BLaER1 treated with 17β-estradiol and CSF1 and Interleukin-3, amounts not matched to agents 10 nM and 100 nM (cell line): ENCODE results near the gene GABBR2.
A peak's percentile ranks its signal among the peaks of the same experiment; 100 is the strongest.

Source experiments
- H3K27ac ChIP-seq, 11 experiments: shearing (Covaris generic); formaldehyde crosslinking; 2 replicates each; pipeline ENCODE4 v1.8.1; 2022
- H3K27me3 ChIP-seq, 11 experiments: shearing (Covaris generic); formaldehyde crosslinking; 2 replicates each; pipeline ENCODE4 v1.8.1; 2022
- H3K36me3 ChIP-seq, 11 experiments: shearing (Covaris generic); formaldehyde crosslinking; 2 replicates each; pipeline ENCODE4 v1.8.1; 2022
- H3K4me1 ChIP-seq, 10 experiments: shearing (Covaris generic); formaldehyde crosslinking; 2 replicates each; pipeline ENCODE4 v1.8.1; 2022
- H3K4me2 ChIP-seq, 11 experiments: shearing (Covaris generic); formaldehyde crosslinking; 2 replicates each; pipeline ENCODE4 v1.8.1; 2022
- H3K4me3 ChIP-seq, 10 experiments: shearing (Covaris generic); formaldehyde crosslinking; 2 replicates each; pipeline ENCODE4 v1.8.1; 2022
- H3K9ac ChIP-seq, 11 experiments: shearing (Covaris generic); formaldehyde crosslinking; 2 replicates each; pipeline ENCODE4 v1.8.1; 2022
- H3K9me3 ChIP-seq, 11 experiments: shearing (Covaris generic); formaldehyde crosslinking; replicated peaks in 1 of 11; 2 replicates each; pipeline ENCODE4 v1.8.1; 2022
- H4K20me1 ChIP-seq, 11 experiments: shearing (Covaris generic); formaldehyde crosslinking; 2 replicates each; pipeline ENCODE4 v1.8.1; 2022
- Cebpa-rat ChIP-seq, 11 experiments: shearing (Covaris generic); IDR thresholded peaks; 2 replicates each; pipeline ENCODE4 v1.8.1; 2022

The GABBR2 gene

GRCh38 chr9:98456156-98456613, 252.6 kb downstream of the GABBR2 start:
- H3K4me3 ChIP-seq, result no peak overlapping the region
- no peak for TF ChIP-seq Cebpa-rat (IDR thresholded peaks at IDR 0.05)
- H3K4me1 ChIP-seq, result peaks cover 0 to 9% (median 0%) of the 10 kb centered on the region in 10 experiments; a peak in 1 of 20 replicates
- H3K9ac ChIP-seq, result no peak overlapping the region
- no peak overlapping the region for H3K27ac ChIP-seq
- H3K9me3 ChIP-seq, result peaks cover 14 to 22% (median 20%) of the 10 kb centered on the region in 11 experiments
- no peaks in the 10 kb centered on the region for H4K20me1 ChIP-seq
- H3K36me3 ChIP-seq, result no peaks in the 10 kb centered on the region
- no peaks in the 10 kb centered on the region for H3K27me3 ChIP-seq
- H3K4me2 ChIP-seq, result peak overlapping the region in 2 of 11 experiments; percentile 16 to 34; a peak in 3 of 22 replicates

GRCh38 chr9:98455256-98456155, 253.2 kb downstream of the GABBR2 start:
- no peak overlapping the region for H3K4me3 ChIP-seq
- H3K27ac ChIP-seq, result no peak overlapping the region
- H3K4me1 ChIP-seq, result peaks cover 0 to 9% (median 0%) of the 10 kb centered on the region in 10 experiments; a peak in 1 of 20 replicates
- H3K36me3 ChIP-seq, result no peaks in the 10 kb centered on the region
- H3K9ac ChIP-seq, result no peak overlapping the region
- H3K4me2 ChIP-seq, result peak overlapping the region in 2 of 11 experiments; percentile 16 to 34; a peak in 2 of 22 replicates
- H3K27me3 ChIP-seq, result no peaks in the 10 kb centered on the region
- H3K9me3 ChIP-seq, result peaks cover 8 to 16% (median 13%) of the 10 kb centered on the region in 11 experiments
- no peak for TF ChIP-seq Cebpa-rat (IDR thresholded peaks at IDR 0.05)
- no peaks in the 10 kb centered on the region for H4K20me1 ChIP-seq

GRCh38 chr9:98453589-98454311, 255.0 kb downstream of the GABBR2 start:
- Histone ChIP-seq H3K9me3 (no peaks in the 10 kb centered on the region), H3K4me3 (no peak overlapping the region), H3K27me3 (no peaks in the 10 kb centered on the region), H3K9ac (no peak overlapping the region), H3K4me1 (peaks cover 0 to 9% (median 0%) of the 10 kb centered on the region in 10 experiments; a peak in 1 of 20 replicates), H3K36me3 (no peaks in the 10 kb centered on the region), H3K4me2 (no peak overlapping the region), H4K20me1 (no peaks in the 10 kb centered on the region), H3K27ac (no peak overlapping the region)
- no peak for TF ChIP-seq Cebpa-rat (IDR thresholded peaks at IDR 0.05)

GRCh38 chr9:98451576-98451975, 257.2 kb downstream of the GABBR2 start:
- no peak for TF ChIP-seq Cebpa-rat (IDR thresholded peaks at IDR 0.05)
- no peak overlapping the region for H3K4me3 ChIP-seq
- H3K9ac ChIP-seq, result no peak overlapping the region
- no peak overlapping the region for H3K27ac ChIP-seq
- peaks cover 0 to 9% (median 0%) of the 10 kb centered on the region in 10 experiments; a peak in 1 of 20 replicates for H3K4me1 ChIP-seq
- H3K9me3 ChIP-seq, result no peaks in the 10 kb centered on the region
- H4K20me1 ChIP-seq, result no peaks in the 10 kb centered on the region
- H3K4me2 ChIP-seq, result no peak overlapping the region
- H3K27me3 ChIP-seq, result no peaks in the 10 kb centered on the region
- no peaks in the 10 kb centered on the region for H3K36me3 ChIP-seq

GRCh38 chr9:98450496-98450895, 258.2 kb downstream of the GABBR2 start:
- Histone ChIP-seq H3K9ac (no peak overlapping the region), H4K20me1 (no peaks in the 10 kb centered on the region), H3K27me3 (no peaks in the 10 kb centered on the region), H3K4me3 (no peak overlapping the region), H3K4me1 (no peaks in the 10 kb centered on the region), H3K27ac (no peak overlapping the region), H3K9me3 (no peaks in the 10 kb centered on the region), H3K4me2 (no peak overlapping the region), H3K36me3 (no peaks in the 10 kb centered on the region)
- TF ChIP-seq Cebpa-rat (IDR thresholded peaks at IDR 0.05), result no peak

GRCh38 chr9:98449871-98450270, 258.9 kb downstream of the GABBR2 start:
- Histone ChIP-seq H3K4me2 (0 out of 22 replicates have a peak overlapping the region, but pooled peaks of 1 of the 11 experiments have one; percentile 11), H3K27me3 (no peaks in the 10 kb centered on the region), H3K4me1 (no peaks in the 10 kb centered on the region), H3K36me3 (no peaks in the 10 kb centered on the region), H4K20me1 (no peaks in the 10 kb centered on the region), H3K27ac (no peak overlapping the region), H3K9me3 (no peaks in the 10 kb centered on the region), H3K9ac (no peak overlapping the region), H3K4me3 (no peak overlapping the region)
- no peak for TF ChIP-seq Cebpa-rat (IDR thresholded peaks at IDR 0.05)

GRCh38 chr9:98445576-98445975, 263.2 kb downstream of the GABBR2 start:
- H3K4me1 ChIP-seq, result no peaks in the 10 kb centered on the region
- no peak for TF ChIP-seq Cebpa-rat (IDR thresholded peaks at IDR 0.05)
- no peak overlapping the region for H3K4me3 ChIP-seq
- no peaks in the 10 kb centered on the region for H3K9me3 ChIP-seq
- no peaks in the 10 kb centered on the region for H3K36me3 ChIP-seq
- no peak overlapping the region for H3K4me2 ChIP-seq
- no peak overlapping the region for H3K9ac ChIP-seq
- H3K27me3 ChIP-seq, result no peaks in the 10 kb centered on the region
- H3K27ac ChIP-seq, result no peak overlapping the region
- no peaks in the 10 kb centered on the region for H4K20me1 ChIP-seq

GRCh38 chr9:98444601-98445000, 264.1 kb downstream of the GABBR2 start:
- no peak overlapping the region for H3K9ac ChIP-seq
- no peak overlapping the region for H3K4me3 ChIP-seq
- no peaks in the 10 kb centered on the region for H3K9me3 ChIP-seq
- H4K20me1 ChIP-seq, result no peaks in the 10 kb centered on the region
- no peaks in the 10 kb centered on the region for H3K27me3 ChIP-seq
- H3K4me1 ChIP-seq, result no peaks in the 10 kb centered on the region
- no peak overlapping the region for H3K27ac ChIP-seq
- no peak for TF ChIP-seq Cebpa-rat (IDR thresholded peaks at IDR 0.05)
- no peak overlapping the region for H3K4me2 ChIP-seq
- no peaks in the 10 kb centered on the region for H3K36me3 ChIP-seq

- no peaks in the 10 kb centered on the region for H3K4me1 ChIP-seq
- no peaks in the 10 kb centered on the region for H4K20me1 ChIP-seq
- no peak overlapping the region for H3K4me2 ChIP-seq
- H3K27me3 ChIP-seq, result no peaks in the 10 kb centered on the region
- no peak for TF ChIP-seq Cebpa-rat (IDR thresholded peaks at IDR 0.05)
- no peak overlapping the region for H3K27ac ChIP-seq
- H3K9ac ChIP-seq, result no peak overlapping the region
- H3K9me3 ChIP-seq, result no peaks in the 10 kb centered on the region
- H3K36me3 ChIP-seq, result no peaks in the 10 kb centered on the region
- H3K4me3 ChIP-seq, result no peak overlapping the region
Observed at GRCh38 chr9:98442541-98442940, 266.2 kb downstream of the GABBR2 start.
